Neural progenitor cell (in vitro differentiated cells): Measurements from ENCODE around the gene ADARB2.

Experiments
- EZH2 ChIP-seq: fragments of 200-600 bp; sonication (generic); IDR thresholded peaks from 2 replicates; pipeline ENCODE4 v1.6.1; 2017; ENCODE audit warnings: antibody characterized with exemption, mild to moderate bottlenecking, moderate library complexity
- EZH2phosphoT487 ChIP-seq: fragments of 200-600 bp; sonication (generic); IDR thresholded peaks from 2 replicates; pipeline ENCODE4 v1.6.1; 2017; ENCODE audit warnings: antibody characterized with exemption

DNA sequence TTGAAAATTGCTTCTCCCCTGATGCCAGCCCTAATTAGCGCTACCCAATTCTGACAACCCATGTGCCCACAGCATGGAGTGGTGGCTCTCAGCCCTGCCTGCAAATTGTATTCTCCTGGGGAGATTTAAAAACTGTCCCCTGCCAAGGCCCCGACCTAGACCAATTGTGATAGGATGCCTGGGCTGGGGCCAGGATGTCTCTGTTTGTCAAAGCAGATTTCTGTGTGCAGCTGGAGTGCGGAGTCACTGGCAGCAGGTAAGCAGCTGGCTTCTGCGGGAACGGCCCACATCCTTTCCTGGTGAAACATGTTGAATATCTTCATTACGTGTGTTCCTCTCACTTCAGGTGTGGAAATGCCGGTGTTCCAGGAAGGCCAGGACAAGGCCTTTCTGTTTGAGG lies 442.6 kb downstream of the ADARB2 start:
- no peak for TF ChIP-seq EZH2phosphoT487
- TF ChIP-seq EZH2, result no peak
